Neural cell (in vitro differentiated cells): Measurements from ENCODE around the gene USF1.

ENCODE experiments used
- CTCF ChIP-seq: fragments of 450-650 bp; IDR thresholded peaks from 2 replicates; pipeline ENCODE4 v1.5.1; 2014; ENCODE audit warnings: antibody characterized with exemption, mild to moderate bottlenecking, moderate library complexity; ENCODE audit not compliant: poor library complexity, severe bottlenecking
- EP300 ChIP-seq: fragments of 450-650 bp; conservative IDR thresholded peaks from 2 replicates; pipeline ENCODE4 v1.6.1; 2014; ENCODE audit warnings: antibody characterized with exemption, mild to moderate bottlenecking, moderate library complexity; ENCODE audit not compliant: poor library complexity, severe bottlenecking
- EZH2 ChIP-seq: fragments of 200-600, 300-800 bp; shearing (Covaris generic), sonication (generic); IDR thresholded peaks from 2 replicates; pipeline ENCODE4 v1.6.1; 2014; ENCODE audit warnings: antibody characterized with exemption, low read length, borderline replicate concordance, mild to moderate bottlenecking; ENCODE audit not compliant: insufficient read depth, poor library complexity, severe bottlenecking
- MXI1 ChIP-seq: fragments of 450-650 bp; conservative IDR thresholded peaks from 2 replicates; pipeline ENCODE4 v1.6.1; 2014; ENCODE audit warnings: antibody characterized with exemption, mild to moderate bottlenecking; ENCODE audit not compliant: poor library complexity, severe bottlenecking
- POLR2AphosphoS5 ChIP-seq: IDR thresholded peaks from 2 replicates; pipeline ENCODE4 v1.6.1; 2012
- RAD21 ChIP-seq: fragments of 450-650 bp; conservative IDR thresholded peaks from 2 replicates; pipeline ENCODE4 v1.6.1; 2014; ENCODE audit warnings: antibody characterized with exemption, mild to moderate bottlenecking, moderate library complexity
- SMC3 ChIP-seq: fragments of 450-650 bp; conservative IDR thresholded peaks from 2 replicates; pipeline ENCODE4 v1.6.1; 2014; ENCODE audit warnings: antibody characterized with exemption, mild to moderate bottlenecking, moderate library complexity; ENCODE audit not compliant: poor library complexity
- TAF1 ChIP-seq: IDR thresholded peaks from 2 replicates; pipeline ENCODE4 v1.6.1; 2012; ENCODE audit warnings: low read depth
- TF ChIP-seq, protein P1 (sequence below): IDR thresholded peaks from 2 replicates; pipeline ENCODE4 v1.6.1; 2012; ENCODE audit warnings: borderline replicate concordance

GRCh38 chr1:161013131-161013487, 32.7 kb downstream of the USF1 start:
- TF ChIP-seq, protein P1, sequence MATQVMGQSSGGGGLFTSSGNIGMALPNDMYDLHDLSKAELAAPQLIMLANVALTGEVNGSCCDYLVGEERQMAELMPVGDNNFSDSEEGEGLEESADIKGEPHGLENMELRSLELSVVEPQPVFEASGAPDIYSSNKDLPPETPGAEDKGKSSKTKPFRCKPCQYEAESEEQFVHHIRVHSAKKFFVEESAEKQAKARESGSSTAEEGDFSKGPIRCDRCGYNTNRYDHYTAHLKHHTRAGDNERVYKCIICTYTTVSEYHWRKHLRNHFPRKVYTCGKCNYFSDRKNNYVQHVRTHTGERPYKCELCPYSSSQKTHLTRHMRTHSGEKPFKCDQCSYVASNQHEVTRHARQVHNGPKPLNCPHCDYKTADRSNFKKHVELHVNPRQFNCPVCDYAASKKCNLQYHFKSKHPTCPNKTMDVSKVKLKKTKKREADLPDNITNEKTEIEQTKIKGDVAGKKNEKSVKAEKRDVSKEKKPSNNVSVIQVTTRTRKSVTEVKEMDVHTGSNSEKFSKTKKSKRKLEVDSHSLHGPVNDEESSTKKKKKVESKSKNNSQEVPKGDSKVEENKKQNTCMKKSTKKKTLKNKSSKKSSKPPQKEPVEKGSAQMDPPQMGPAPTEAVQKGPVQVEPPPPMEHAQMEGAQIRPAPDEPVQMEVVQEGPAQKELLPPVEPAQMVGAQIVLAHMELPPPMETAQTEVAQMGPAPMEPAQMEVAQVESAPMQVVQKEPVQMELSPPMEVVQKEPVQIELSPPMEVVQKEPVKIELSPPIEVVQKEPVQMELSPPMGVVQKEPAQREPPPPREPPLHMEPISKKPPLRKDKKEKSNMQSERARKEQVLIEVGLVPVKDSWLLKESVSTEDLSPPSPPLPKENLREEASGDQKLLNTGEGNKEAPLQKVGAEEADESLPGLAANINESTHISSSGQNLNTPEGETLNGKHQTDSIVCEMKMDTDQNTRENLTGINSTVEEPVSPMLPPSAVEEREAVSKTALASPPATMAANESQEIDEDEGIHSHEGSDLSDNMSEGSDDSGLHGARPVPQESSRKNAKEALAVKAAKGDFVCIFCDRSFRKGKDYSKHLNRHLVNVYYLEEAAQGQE, result no peak
- no peak for TF ChIP-seq CTCF
- no peak for TF ChIP-seq SMC3
- no peak for TF ChIP-seq EZH2
- TF ChIP-seq POLR2AphosphoS5, result no peak
- no peak for TF ChIP-seq TAF1
- no peak for TF ChIP-seq MXI1
- no peak for TF ChIP-seq EP300
- TF ChIP-seq RAD21, result no peak
